CD4-positive, alpha-beta T cell treated with Interleukin-15 for 4 hours (primary cell): ENCODE results near the gene CRACR2A.

Source experiments
- DNase-seq: peaks from one replicate; pipeline ENCODE4 v3.0.0-alpha.2; 2020; ENCODE audit warnings: low spot score

CRACR2A gene, protein sequence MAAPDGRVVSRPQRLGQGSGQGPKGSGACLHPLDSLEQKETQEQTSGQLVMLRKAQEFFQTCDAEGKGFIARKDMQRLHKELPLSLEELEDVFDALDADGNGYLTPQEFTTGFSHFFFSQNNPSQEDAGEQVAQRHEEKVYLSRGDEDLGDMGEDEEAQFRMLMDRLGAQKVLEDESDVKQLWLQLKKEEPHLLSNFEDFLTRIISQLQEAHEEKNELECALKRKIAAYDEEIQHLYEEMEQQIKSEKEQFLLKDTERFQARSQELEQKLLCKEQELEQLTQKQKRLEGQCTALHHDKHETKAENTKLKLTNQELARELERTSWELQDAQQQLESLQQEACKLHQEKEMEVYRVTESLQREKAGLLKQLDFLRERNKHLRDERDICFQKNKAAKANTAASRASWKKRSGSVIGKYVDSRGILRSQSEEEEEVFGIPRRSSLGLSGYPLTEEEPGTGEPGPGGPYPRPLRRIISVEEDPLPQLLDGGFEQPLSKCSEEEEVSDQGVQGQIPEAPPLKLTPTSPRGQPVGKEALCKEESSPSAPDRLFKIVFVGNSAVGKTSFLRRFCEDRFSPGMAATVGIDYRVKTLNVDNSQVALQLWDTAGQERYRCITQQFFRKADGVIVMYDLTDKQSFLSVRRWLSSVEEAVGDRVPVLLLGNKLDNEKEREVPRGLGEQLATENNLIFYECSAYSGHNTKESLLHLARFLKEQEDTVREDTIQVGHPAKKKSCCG

DNA sequence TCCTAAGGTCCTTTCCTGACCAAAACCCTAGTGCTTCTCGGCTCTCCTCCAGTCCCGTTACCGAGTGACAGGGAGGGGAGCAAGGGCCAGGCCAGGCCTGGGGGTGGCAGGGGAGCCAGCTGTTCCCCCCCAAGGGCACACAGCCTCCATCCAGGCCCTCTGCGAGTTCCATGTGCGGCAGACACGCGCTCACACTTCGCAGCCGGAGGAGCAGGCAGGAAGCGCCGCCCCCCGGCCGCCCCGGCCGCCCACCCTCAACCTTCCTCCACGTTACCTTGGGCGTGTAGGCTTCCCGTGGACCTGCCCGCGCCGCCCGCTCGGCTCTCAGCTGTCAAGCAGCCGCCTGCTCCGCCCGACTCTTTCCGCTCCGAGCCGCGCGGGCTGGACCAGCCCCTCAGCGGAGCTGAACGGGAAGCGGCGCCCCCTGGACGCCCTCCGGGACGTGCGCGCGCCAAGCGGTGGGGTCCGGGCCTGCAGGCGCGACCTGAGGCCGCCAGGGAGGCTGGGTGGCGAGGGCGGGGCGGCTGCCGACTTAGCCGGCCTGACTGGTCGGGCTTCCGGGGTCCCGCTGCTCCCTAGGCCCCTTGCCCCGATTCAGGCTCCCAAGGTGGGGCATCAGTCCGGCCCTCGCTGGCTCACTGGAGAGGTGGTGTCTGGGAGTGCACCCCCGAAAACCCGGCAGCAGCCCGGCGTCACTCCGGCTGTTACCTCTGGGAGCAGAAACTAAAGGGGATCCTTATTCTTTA lies at the start of gene CRACR2A:
CRACR2A (minus strand) TSS at position 369 of the 746 bp plus-strand sequence. CDS start 56,110 bp downstream, outside the sequence.
- peak; percentile 82 for DNase-seq

DNA sequence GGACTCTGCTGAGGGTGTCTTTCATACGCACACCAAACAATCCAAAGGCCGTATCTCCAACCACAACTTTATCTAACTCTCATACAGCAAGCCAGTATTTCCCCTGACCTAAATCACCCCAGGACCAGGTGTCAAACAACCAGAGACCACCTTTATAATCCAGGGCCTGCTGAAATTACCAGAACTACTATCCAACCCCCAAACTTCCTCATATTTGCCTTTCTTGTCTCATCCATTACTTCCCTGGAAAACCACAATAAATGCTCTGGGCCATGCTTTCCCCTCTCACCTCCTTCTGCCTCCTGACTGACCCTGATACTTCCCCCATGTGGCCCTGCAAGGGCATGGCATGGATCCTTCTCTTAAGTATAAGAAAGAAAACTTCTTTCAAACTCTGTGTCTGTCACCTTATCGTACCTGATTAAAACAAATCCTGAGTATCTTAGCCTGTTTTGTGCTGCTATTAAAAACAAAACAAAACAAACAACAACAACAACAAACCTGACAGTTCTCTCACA lies 44.7 kb upstream of the CRACR2A start:
- DNase-seq, result no peak

DNA sequence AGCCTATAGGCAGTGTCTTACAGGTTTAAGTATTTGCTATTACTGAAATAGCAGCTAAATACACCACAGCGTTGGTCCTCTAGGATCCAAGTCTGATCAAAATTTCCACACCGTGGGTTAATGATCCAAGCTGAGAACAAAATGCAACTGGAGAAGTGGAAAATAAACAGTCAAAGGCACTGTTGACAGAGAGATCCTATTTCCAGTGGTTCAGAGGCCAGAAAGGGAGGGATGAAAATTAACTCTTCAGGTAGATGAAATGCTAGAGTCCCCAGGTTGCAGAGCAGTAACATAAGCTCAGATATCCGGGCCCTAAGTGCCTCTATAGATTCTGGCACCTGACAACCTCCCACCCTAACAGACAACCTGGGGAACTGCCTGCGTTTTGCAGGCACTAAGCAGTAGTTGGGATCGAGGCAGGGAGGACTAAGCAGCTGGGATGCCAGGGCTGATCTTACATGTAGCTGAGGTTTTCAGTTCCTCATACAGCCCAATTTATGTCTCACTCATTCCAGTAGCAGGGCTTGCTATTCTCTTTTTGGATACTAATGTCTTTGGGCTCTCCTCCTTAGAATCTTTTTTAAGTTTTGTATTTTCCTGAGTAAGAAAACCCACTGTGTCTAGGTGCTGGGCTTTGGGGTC lies 42.7 kb upstream of the CRACR2A start:
- no peak for DNase-seq

DNA sequence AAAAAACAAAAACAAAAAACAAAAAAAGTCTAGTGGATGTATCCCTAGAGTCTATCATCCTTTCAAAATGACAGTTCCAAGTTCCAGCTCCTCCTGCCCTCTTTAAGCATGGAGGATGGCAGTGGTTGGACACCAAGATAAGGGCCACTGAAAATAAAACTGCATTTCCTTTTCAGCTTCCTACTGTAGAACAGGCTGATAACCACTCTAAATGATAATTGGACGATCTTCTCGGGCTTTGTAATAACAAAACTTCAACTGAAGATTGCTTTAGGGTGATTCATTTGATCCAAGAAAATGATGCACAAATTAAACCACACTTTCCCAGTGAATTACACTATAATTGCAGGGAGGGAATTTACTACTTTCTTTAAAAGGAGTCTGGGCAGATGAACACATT lies 42.2 kb upstream of the CRACR2A start:
- no peak for DNase-seq

DNA sequence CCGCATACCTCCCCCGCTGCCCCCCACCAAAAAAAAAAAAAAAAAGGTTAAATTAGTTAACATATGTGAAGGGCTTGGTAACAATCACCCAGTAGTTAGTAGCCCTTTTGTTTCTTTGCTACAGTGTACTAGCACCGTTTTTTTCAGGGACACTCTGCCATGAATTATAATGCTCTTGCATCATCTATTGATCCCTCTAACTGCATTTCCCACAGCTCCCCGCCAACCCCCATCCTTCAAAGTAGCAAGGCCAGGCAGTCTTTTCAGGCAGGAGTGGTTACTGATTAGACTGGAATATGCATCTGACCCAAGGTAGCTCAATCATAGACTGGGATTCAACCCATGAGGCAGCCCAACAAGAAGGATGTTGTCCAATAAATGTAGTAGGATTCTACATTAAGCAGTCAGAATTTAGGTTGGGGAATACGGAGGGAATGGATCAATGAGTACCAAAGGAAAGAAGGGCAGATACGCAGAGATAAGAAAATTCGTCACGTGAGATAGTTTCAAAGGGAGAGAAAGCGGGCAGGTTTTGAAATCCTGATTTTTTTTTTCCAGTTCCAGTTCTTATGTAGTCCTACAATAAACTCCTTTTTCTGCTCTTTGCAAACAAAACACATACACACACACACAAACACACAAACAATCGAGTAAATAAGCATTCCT lies 39.8 kb upstream of the CRACR2A start:
- no peak for DNase-seq

DNA sequence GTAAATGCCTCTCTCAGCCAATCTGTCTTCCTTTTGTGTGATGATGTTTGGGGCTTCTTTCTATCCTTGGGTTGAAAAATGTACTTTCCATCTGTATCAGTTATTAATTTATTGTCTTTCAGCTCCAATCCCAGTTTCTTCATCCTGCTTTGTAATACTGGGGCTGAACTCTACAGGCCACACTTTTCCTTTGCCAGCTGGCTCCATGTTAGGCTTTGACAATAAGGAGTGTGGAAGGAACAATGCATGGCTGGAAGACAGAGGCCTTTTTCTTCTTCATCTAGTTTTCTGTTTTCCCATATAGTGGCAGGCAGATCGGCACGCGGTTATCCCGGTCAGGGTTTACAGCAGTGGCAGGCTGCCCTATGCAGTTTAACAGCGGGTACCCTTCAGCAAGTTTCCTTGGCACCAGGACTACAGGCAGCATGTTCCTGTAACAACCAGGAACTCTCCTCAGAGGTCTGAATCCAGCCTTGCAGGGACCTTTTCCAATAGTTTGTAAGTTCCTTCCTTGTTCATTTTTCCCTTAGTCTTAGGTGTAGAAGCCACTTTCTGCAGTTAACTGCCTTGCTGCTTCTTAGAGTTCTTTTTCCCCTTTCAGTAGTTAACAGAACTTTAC lies 38.5 kb upstream of the CRACR2A start:
- no peak for DNase-seq

DNA sequence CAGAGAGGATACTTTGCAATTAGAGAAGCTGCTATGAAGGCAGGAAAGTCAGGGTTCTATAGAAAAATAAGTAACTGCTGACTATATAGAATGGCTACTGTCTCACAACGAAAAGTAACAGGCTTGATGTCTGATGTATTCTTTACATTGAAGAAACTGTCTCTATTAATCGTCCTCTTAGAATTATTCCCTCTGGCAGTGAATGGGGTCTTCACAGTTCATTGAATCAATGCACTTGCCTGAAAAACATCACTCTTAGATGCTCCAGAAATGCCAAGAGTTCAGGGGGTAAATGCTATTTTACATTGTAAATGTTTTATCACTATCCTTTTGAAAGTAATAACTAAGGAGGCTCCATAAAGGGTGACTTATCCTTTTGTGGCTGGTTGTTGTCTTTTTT lies 37.7 kb upstream of the CRACR2A start:
- DNase-seq, result no peak

DNA sequence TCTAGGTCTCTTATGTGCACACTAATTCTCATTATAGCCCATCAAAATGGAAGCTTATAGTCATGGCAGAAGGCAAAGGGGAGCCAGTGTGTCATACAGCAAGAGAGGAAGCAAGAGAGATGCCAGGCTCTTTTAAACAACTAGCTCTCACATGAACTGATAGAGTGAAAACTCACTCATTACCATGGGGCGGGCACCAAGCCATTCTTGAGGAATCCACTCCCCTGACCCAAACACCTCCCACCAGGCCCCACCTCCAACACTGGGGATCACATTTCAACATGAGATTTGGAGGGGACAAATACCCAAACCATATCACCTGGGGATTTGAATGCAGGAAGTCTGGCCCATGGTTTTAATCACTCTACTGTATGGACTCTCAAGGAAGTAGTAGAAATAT lies 36.9 kb upstream of the CRACR2A start:
- DNase-seq, result no peak

DNA sequence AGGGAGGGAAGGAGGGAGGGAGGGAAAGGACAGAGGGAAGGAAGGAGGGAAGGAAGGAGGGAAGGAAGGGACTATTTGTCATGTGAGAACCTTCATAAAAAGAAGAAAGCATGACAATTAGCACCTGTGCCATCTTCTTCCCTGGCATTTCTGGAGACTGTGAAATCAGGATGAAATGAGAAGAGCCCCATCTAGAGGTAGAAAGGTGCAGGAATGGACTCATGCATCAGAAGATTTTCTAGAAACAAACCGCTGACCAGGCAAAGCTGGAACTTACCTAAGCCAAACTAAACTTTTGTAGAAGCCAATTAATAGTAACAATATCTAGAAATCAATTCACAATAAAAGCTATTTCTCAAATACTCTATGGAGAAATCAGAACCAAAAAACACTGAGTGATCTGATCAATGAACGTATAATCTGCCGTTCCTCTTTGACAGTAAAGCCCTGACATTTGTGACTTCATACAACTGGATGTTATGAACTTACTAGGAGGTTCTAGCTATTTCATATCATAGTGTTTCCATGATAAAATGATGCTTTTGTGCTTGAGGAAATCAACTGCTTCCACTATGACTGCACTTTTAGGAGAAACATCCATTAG lies 24.4 kb upstream of the CRACR2A start:
- peak; percentile 36 for DNase-seq

DNA sequence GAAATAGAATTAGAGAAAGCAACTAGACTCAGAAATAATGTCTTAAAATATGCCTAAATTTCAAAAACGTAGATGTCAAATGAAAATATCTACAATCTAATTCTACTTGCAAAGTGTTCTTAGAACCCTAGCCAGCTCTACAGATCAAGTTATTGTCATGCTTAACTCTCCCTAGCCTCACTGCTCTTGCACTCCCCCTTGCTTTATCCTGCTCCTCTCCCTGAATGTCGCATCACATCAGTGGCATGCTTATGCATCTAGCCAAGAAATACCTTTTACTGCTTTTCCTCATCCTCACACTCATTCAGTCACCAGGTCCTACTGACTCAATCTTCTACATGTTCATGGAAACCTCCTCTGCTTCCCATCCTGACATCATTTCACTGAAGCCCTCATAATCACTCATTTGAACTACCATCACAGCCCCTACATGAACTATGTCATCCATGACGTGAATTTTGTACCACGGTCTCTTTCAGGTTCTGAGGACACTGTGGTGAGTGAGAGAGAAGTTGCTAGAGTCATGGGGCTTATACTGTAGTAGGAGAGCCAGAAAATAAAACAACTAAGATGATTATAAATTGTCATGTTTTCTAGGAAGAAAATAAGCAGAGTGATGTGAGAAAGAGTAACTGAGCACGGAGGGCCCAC lies 22.6 kb upstream of the CRACR2A start:
- no peak for DNase-seq

DNA sequence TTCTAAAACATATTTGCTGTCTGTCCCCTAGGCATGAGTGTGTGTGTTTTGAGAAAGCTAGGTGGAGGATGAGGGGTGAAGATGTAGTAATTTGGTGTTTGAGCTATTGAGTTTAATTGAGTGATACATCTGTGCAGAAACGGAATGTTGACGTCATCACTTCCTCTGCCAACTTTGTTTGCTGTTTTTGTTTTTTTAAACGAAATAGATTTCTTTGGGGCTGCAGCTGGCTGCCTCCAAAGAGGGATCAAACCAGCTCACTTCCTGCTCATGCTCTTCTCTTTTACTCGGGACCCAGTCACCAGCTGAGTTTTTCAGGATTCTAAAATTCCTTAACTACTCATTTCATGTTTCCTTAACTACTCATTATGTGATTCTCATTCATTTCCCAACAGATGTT lies 19.5 kb upstream of the CRACR2A start:
- no peak for DNase-seq

DNA sequence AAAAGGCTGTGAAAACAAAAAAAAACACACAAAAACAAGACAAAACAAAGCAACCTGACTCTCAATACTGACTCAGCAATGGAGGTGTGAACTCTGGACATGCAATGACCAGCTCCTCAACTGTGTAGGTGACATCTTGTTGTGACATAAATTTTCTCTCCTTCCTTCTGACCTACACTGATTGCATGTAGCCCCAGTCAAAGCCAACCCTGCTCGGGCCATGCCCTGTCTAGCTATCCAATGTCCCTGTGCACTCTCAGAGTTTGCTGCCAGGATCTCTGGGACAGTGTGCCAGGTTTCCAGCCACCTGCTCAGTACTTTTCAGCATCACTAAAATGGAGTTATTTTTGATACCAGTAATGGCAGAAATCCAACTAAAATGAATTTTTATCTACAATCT lies 18.9 kb upstream of the CRACR2A start:
- DNase-seq, result no peak

DNA sequence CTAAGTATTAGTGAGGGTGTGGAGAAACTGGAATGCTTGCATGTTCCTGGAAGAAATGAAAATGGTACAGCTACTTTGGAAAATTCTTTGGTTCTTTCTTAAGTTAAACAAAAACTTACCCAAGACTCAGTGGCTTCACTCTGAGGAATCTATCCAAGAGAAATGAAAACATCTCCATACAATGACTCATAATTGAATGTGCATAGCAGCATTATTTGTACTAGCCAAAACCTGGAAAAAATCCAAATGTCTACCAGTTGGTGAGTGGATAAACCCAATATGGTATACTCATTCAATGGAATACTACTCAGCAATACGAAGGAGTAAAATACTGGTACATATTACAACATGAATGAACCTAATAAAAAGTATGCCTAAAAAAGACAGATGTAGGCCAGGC lies 18.0 kb upstream of the CRACR2A start:
- no peak for DNase-seq

DNA sequence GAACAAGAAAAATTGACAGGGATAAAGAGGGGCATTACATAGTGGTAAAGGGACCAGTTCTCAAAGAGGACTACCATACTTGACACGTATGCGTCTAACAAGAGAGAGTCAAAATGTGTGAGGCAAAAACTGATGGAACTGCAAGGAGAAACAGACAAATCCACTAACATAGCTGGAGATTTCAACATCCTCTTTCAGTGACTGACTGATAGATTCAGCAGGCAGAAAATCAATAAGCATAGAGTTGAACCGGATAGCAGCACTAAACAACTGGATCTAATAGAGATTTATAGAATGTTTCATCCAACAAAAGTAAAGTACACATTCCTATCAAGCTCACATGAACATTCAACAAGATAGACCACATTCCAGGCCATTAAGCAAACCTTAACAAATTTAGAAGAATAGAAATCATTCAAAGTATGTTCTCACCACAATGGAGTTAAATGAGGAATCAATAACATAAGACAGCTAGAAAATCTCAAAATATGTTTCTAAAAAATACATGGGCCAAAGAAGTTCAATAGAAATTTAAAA lies 16.1 kb upstream of the CRACR2A start:
- no peak for DNase-seq

DNA sequence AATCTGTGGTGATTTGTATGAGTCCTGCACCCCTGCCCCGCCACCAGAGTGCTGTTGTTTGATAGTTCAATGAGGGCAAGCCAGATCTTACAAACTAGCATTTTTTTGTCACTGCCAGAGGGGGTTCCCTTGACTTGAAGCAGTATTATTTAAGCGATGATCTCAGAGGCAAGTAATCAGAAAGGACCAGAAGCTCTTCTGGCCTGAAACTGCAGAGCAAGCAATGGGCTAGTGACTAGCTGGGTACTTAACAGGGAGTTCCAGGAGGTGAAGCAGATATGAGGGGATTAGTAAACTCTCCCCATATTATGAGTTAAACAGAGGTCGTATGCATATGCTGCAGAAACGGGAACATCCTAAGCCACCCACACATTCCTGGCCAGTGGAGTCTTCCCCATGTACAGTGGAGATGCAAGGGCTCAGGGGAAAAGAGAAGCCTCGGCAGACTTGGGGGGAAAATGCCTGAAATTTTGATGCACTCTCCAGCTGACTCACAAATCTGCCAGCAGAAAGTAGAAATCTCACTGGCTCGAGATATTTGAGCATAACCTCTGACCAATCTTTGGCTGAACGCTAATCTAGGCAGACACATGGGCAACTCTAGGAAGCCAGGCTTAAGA lies 8.3 kb upstream of the CRACR2A start:
- DNase-seq, result no peak

DNA sequence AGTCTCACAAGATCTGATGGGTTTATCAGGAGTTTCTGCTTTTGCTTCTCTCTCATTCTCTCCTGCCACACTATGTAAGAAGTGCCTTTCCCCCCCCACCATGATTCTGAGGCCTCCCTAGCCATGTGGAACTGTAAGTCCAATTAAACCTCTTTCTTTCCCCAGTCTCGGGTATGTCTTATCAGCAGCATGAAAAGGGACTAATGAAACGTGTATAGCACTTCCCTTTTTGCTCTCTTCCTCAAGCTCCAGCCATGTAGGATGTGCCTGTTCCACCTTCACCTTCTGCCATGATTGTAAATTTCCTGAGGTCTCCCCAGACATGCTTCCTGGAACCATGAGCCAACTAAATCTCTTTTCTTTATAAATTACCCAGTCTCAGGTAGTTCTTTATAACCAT lies 7.0 kb upstream of the CRACR2A start:
- no peak for DNase-seq

DNA sequence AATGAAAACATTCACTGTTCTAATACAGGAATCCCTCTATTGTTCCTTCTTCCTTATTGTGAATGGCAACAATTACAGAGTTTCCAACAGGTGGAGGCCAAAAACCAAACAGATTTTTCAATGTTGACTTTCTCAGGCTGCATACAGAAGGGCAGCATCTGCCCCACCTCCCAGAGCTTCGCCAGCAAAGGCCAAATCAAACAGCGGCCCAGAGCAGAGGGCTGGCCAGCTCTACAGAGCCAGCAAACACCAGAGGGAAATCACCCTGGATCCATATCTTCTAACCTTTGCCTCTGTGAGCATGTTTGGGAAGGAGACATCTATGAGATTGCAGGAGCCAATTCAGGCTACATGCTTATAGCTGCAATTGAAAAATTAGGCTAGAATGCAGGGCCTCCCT lies 4.4 kb upstream of the CRACR2A start:
- no peak for DNase-seq

DNA sequence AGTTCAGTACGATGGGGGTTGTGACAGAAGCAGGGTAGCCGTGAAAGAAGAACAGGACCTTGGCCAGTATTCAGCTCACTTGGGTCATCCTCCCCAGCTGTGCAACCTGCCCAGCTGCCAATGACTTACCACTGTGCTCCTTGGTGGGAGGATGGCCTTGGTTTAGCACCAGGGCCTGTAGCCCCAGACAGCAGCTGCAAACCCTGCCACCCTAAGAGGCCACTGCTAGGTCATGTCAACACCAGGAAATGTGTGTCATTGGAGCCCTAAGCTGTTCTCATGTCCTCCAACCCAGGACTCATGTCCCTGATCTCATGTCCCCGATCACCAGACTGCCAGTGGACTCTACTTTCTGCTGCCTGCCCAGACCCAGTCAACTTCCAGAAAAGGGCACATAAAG lies 3.0 kb upstream of the CRACR2A start:
- DNase-seq, result no peak

DNA sequence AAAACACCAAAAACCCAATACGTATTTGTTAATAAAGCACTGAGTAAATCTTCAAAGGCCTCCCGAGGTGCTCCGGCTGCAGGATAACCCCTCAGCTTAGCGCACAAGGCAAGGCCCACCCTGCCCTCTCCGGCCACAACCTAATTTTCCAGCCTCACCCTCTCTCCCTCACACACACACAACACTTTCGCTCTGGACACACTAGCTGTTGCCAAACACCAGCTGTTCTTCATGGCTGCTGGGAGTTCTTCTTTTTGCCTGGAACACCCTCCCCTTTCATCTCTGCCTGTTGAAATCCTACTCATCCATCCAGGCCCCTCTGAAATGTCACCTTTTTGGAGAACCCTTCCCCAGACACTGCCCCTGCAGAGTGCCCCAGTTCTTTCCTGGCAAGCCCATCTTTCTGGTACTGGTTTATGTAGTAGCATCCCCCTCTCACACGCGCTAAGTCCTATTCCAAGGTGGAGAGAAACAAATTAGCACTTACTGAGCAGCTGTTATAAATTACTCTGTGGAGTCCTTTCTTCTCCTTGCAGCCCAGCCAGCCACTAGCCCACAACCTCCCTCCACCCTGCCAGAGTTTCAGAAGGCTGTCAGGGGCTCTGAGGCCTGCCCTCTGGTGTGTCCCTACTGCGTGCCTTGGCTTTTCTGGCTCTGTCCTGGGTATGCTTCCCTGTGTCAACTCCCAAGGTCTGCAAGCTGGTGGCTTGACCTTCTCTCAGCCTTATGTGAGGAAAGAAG lies 805 bp upstream of the CRACR2A start:
- DNase-seq, result no peak
